ENCODE results near the gene BCL7A.
"Not testable (repeated sequence)": the region's sequence is repeated elsewhere in the genome, so short reads cannot be mapped to it uniquely, and the experiment has no call there.

BCL7A gene

DNA sequence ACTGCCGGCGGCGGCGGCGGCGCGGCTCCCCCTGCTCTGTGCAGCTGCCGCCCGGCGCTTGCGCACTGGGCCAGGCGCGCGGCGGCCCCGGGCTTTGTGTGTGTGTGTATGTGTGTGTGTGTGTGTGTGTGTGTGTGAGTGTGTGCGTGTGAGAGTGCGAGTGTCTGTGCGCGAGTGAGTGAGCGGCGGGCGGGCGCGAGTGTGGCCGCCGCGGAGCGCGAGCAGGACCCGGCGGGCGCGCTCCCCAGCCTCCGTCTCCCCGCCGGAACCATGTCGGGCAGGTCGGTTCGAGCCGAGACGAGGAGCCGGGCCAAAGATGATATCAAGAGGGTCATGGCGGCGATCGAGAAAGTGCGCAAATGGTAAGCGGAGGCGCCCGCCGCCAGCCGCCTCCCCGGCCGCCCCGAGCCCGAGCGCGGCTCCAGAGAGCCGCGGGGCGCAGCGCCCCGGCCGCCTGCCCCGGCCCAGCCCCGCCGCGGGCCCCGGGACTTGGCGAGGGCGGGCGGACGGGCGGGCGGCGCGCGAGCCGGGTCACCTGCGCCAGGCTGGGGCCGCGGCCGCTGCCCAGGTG lies at the start of gene BCL7A:
Gene BCL7A (plus strand): TSS at position 63 of the 571 bp plus-strand sequence. CDS start 208 bp downstream, at position 271.
- DNase-seq (ENCODE audit: low read depth in 2 of 2), result peak; percentile 47 to 58

DNA sequence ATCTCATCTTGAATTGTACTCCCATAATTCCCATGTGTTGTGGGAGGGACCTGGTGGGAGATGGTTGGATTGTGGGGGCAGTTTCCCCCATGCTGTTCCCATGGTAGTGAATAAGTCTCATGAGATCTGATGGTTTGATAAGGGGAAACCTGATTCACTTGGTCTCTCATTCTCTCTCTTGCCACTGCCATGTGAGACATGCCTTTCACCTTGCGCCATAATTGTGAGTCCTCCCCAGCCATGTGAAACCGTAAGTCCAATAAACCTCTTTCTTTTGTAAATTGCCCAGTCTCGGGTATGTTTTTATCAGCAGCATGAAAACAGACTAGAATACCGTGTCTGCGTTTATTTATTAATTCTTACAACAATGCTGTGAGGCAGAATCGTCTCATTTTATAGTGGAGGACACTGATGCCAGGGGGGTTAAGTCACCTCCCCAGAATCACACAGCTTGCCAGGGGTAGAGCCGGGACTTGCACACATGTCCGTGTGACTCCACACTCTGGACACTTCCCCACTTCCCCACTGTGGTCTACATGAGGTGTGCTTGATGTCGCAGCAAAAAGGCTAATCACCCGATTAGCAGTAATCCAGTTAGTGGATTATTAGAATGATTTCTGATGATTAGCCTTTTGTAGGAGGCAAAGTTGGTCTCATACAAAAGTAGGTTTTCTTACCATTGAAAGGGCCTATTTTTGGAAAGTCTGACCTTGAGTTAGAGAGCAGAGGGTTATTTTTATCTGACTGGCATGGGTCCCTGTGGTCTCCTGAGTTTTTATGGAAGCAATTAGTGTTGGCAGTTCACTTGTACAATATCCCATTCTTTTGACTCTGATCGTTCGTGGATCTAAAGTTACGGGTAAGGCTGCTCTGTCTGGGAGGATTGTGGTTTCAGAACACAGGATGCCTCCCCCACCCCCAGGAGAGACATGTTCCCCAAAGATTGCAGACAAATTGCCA lies 47.4 kb upstream of the BCL7A start:
- no peak for DNase-seq (ENCODE audit: low read depth in 2 of 2)

DNA sequence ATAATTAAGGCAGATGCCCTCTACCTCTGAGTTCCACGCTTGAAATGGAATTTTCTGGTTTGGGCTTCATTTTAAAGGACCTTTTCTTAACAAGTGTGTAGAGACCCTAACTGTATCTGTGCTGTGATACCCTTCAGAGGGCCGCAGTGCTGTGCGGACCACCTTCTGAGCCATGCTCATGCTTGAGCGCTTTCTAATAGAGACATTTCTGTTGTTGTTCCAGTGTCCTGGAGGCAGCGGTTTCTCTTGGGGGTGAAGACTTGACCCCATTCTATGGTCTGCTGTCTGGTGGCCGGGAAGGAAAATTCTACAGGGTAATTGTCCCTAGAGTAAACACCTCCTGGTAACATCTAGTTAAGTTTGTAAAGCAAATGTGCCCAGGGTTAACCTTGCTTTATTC lies 46.7 kb upstream of the BCL7A start:
- no peak for DNase-seq (ENCODE audit: low read depth in 2 of 2)

DNA sequence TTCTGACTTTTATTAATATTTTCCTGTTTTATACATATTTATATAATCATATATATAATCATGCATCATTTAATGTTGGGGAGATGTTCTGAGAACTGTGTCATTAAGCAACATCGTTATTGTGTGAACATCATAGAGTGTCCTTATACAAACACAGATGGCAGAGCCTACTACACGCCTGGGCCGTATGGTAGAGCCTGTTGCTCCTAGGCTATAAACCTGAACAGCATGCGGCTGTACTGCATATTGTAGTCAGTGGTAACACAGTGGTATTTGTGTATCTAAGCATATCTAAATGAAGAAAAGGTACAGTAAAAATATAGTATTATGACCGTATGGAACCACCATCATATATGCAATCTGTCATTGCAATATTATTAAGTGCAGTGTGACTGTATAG lies 44.7 kb upstream of the BCL7A start:
- no peak for DNase-seq (ENCODE audit: low read depth in 2 of 2)

DNA sequence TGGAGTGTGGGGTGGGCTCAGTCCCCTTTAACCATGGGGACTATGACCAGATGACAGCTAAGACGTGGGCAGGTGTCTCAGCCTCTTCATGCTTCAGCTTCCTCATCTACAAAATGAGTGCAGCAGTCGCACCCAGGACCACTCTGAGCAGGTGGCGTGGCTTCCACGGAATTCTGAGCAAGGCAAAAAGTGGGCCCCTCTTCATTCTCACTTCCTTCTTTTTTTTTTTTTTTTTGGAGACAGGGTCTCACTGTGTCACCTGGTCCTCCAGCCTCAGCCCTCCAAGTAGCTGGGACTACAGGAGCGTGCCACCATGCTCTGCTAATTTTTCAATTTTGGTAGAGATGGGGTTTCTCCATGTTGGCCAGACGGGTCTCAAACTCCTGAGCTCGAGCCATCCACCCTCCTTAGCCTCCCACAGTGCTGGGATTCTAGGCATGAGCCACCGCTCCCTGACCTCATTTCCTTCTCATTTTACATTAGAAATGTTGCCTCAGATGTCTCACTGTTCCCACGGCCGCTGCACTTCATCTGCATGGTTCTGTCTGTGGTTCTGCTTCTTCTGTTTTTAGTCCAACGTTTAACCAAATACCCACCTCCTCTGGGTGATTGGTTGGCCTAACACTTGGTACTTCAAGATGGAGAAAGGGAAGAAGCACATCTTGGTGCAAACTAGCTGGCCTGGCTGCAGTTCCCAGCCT lies 41.3 kb upstream of the BCL7A start:
- DNase-seq (ENCODE audit: low read depth in 2 of 2), result no peak

GRCh38 chr12:121980892-121981272 lies 40.8 kb upstream of the BCL7A start:
- no peak for DNase-seq (ENCODE audit: low read depth in 2 of 2)

GRCh38 chr12:121981456-121981855 lies 40.2 kb upstream of the BCL7A start:
- DNase-seq (ENCODE audit: low read depth in 2 of 2), result no peak

GRCh38 chr12:121982950-121983349 lies 38.7 kb upstream of the BCL7A start:
- no peak for DNase-seq (ENCODE audit: low read depth in 2 of 2)

GRCh38 chr12:121983536-121984210 lies 38.0 kb upstream of the BCL7A start:
- DNase-seq (ENCODE audit: low read depth in 2 of 2), result no peak

- DNase-seq (ENCODE audit: low read depth in 2 of 2), result no peak
Measured at GRCh38 chr12:121986489-121987245, 35.0 kb upstream of the BCL7A start.

DNA sequence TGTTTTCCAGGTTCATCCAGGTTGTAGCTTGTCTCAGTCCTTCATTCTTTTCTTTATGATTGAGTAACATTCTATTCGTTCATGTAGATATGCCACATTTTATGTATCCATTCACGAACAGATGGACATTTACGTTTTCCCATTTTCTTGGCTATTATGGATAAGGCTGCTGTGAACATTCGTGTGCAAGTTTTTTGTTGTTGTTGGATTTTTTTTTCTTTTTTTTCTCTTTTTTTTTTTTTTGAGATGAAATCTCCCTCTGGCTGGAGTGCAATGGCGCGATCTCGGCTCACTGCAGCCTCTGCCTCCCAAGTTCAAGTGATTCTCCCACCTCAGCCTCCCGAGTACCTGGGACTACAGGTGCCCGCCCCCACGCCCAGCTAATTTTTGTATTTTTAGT lies 33.2 kb upstream of the BCL7A start:
- DNase-seq (ENCODE audit: low read depth in 2 of 2), result not testable (repeated sequence)

DNA sequence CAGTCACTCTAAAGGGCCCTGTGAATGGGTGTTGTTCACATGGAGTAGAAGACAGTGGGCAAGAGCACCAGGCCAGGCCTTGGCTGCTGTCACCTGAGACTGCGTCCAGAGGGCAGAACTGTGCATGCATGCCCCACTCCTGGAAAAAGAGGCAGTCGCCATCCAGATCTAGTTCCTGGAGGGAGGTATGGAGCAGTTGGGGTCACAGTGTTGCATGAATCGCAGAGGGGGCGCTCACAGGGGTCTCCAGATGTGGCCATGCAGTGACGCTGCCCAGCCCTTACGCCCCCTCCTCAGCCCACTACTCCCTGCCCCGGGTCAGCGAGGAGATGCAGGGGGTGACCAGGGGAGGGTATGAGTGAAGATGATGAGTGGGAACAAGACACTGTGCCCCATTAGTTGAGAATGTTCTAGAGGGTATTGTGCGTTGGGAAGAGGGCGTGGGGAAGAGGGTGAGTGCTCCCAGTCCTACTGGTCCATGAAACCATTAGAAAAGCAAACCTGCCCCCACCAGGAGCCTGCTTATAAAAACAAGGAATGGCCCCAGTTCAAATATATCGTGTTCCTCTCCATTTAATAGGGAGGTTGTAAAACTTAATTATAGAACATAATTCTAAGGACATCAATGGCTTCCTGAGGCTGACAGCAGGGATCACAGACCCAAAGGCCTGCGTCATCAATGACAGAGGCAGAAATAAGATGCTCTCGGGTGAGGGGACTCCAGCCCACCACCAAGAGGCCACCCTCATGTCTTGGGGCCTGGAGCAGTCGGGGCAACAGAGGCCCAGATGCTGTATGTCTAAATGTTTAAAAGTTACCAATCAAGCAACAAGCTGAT lies 32.2 kb upstream of the BCL7A start:
- no peak for DNase-seq (ENCODE audit: low read depth in 2 of 2)

GRCh38 chr12:121990114-121990647 lies 31.5 kb upstream of the BCL7A start:
- no peak for DNase-seq (ENCODE audit: low read depth in 2 of 2)

DNA sequence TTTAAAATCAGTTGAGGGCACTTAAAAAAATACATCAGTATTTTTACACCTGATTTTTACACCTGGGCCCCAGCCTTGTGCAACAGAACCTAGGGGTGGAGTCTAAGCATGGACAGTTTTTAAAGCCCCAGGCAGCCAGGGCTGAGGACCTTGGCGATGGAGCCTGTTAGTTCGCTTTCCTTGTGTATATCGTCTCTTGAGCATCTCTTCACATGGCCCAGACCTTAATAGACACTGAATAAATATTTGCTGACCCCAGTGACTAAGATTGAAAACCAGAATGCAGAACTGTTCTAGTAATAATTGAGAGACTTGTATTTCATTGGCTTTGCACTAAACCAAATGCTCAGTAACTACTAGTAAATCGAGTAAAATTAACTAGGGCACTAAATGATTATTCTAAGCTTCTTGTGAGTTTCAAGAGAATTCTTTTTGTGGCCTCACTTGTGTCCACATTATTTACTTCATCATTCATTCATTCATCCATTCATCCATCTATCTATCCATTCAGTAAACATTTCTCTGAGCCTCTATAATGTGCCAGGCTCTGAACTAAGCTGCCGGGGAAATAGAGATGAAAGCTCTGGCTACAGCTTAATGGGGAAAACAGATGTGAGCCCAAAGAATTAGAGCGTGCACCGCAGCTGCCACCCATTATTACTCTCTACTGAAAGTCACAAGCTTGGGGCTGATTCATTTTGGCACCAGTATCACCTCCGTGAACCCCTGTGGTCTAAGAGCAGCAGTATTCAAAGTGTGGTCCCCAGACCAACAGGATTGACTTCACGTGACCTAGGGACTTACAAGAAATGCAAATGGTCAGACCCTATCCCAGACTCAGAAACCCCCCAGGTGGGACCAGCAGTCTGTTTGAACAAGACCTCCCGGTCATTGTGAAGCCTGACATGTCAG lies 30.7 kb upstream of the BCL7A start:
- DNase-seq (ENCODE audit: low read depth in 2 of 2), result no peak

- DNase-seq (ENCODE audit: low read depth in 2 of 2), result peak; percentile 36 to 42
Measured at GRCh38 chr12:121992059-121992879, 29.4 kb upstream of the BCL7A start.

DNA sequence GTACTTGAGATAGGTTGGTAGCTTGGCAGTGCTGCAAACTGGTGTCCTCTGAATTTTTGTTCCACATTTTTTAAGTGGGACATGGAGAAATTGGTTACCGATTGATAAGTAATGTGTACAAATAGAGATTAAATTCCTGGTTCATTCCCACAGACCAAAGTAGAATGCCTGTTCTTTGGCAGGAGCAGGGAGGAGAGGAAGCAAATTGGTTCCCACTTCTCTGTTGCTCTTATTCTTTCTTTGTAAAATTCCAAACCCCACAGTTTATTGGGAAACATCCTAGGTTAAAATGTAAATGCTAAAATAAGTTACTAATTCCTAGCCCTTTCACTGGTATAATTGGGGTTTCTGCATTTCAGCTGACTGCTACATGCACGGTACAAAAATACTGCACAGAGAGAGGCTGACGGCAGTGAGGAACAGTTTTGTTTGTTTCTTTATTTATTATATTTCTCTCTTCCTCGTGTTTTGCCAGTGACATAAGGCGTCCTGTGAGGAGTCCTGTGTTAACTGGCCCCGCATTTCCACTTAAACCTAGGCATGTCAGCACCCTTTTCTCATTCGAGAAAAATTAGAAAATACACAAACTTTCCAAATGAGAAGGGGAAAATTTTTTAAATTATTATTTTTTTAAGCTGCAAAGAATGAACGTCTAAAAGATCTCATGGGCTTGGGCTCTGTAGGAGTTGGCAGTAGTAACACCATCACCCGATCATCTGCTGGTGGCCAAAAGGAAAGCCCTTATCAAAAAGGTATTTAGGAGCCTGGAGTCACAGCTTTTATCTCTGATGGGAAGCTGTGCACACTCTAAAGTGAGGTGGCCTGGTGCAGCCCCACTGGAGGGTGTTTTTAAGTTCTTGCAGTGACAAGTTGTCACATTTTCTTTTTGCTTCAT lies 25.4 kb upstream of the BCL7A start:
- DNase-seq (ENCODE audit: low read depth in 2 of 2), result no peak

Data from stimulated activated CD4-positive, alpha-beta T cell treated with anti-CD3 and anti-CD28 coated beads, Interleukin-1b, Interleukin-23, amount 100 ng/mL, for 4 hours (primary cell).